Activated T-helper 17 cell treated with anti-CD3 and anti-CD28 coated beads, Interleukin-2, amount 50 U/mL, for 72 hours (primary cell): ENCODE measurements around the gene OGFRL1. TPM values are rescaled to one million over a fixed set of nuclear protein-coding genes. Genes with fewer than 3 reads are reported as not detected.
A peak's percentile ranks its signal among the peaks of the same experiment; 100 is the strongest.

ENCODE experiments used
- ATAC-seq: fragments of 150-1000 bp; cut with Tn5 transposase; replicated peaks from 2 replicates; pipeline ENCODE4 v1.10.0; 2021; ENCODE audit warnings: mild to moderate bottlenecking, moderate library complexity
- H3K27ac Mint-ChIP-seq: one replicate; pipeline ENCODE4 v1.8.0; 2022; ENCODE audit warnings: mixed read lengths
- H3K27me3 Mint-ChIP-seq: one replicate; pipeline ENCODE4 v1.8.0; 2022; ENCODE audit warnings: mixed read lengths
- H3K36me3 Mint-ChIP-seq: one replicate; pipeline ENCODE4 v1.8.0; 2022; ENCODE audit warnings: low read depth, mild to moderate bottlenecking, mixed read lengths
- H3K4me1 Mint-ChIP-seq: one replicate; pipeline ENCODE4 v1.8.0; 2022; ENCODE audit warnings: mixed read lengths
- H3K4me3 Mint-ChIP-seq: one replicate; pipeline ENCODE4 v1.8.0; 2022; ENCODE audit warnings: mild to moderate bottlenecking, mixed read lengths
- H3K9me3 Mint-ChIP-seq: one replicate; pipeline ENCODE4 v1.8.0; 2022; ENCODE audit warnings: mixed read lengths
- total RNA-seq, 2 donors: library from RNA; stranded (reverse); gene quantifications; one replicate each; pipeline ENCODE4 v1.2.3, GENCODE V29; 2022

OGFRL1 gene
- total RNA-seq: 1 to 10 TPM; 2.2 to 7.7 TPM

DNA sequence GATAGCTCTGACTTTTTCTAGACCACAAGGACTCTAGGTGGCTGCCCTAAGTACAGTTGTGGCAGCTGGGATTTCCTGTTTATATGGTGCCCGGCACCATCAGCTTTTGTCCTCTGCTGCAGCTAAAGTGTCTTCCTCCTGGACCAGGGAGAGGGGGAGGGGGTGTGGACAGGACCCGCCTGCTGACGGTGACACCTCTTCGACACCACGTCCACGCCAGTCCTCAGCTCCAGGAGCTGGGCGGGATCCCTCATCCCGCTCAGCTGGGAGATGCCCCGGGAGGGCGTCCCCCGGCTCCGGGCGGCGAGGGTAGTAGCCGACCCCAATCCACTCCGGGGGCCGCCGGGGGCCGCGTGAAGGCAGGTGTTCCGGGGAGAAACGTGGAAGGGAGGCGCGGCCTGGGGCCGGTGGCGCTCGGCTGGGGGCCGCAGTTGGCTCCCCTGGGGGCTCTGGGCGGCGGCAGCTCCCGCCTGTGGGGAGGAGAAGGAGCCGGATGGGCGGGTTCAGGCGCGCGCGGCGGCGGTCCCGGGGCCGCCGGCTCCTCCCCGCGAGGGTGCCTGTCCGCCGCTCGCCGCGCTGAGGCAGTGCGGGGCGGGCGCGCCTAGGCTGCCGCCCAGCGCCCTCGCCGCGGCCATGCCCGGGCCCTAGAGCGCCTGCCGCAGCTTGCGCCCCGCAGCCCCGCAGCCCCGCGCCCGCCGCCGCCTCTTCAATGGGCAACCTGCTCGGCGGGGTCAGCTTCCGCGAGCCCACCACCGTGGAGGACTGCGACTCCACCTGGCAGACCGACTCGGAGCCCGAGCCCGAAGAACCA, at the start of gene OGFRL1:
TSS of gene OGFRL1 (plus strand) at position 584 of the 811 bp plus-strand sequence. CDS start at position 710, 126 bp downstream.
- H3K27me3 Mint-ChIP-seq: no peaks in the 10 kb centered on the region
- peaks cover 3% of the 10 kb centered on the region for H3K36me3 Mint-ChIP-seq
- peaks cover 35% of the 10 kb centered on the region for H3K4me1 Mint-ChIP-seq
- no peaks in the 10 kb centered on the region for H3K9me3 Mint-ChIP-seq
- peak within 1 kb of the TSS; percentile 78 for H3K4me3 Mint-ChIP-seq
- peak within 1 kb of the TSS; percentile 67 for H3K27ac Mint-ChIP-seq
- peak; percentile 86 for ATAC-seq

DNA sequence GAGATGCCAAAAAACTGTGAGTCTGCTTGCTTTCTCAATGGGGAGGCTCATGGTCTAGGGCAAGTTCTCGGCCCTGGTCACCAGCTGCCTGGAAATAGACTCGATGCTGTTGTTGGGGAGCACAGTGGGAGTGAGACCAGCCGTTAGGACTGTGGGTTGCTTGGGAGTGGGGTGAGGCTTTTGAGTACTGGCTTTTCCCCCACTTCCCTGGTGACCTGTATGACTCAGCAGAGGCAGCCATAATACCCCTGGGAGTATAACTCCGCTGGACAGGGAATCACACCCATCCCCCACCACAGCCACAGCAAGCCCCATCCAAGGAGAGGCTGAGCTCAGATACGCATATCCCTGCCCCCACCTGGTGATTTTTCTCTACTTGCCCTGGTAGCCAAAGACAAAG, 48.9 kb upstream of the OGFRL1 start:
- peaks cover 12% of the 10 kb centered on the region for H3K27me3 Mint-ChIP-seq

GRCh38 chr6:71245265-71246049, 43.2 kb upstream of the OGFRL1 start:
- H3K27me3 Mint-ChIP-seq: no peaks in the 10 kb centered on the region
- H3K9me3 Mint-ChIP-seq: no peaks in the 10 kb centered on the region
- peaks cover 4% of the 10 kb centered on the region for H3K4me1 Mint-ChIP-seq
- H3K36me3 Mint-ChIP-seq: no peaks in the 10 kb centered on the region
- no peak for ATAC-seq
- no peak overlapping the region for H3K27ac Mint-ChIP-seq
- no peak overlapping the region for H3K4me3 Mint-ChIP-seq

More for the DNA sequence above, 48.9 kb upstream of the OGFRL1 start:
- H3K4me1 Mint-ChIP-seq: no peaks in the 10 kb centered on the region
- no peaks in the 10 kb centered on the region for H3K36me3 Mint-ChIP-seq
- H3K4me3 Mint-ChIP-seq: no peak overlapping the region
- no peaks in the 10 kb centered on the region for H3K9me3 Mint-ChIP-seq
- ATAC-seq: no peak
- no peak overlapping the region for H3K27ac Mint-ChIP-seq

DNA sequence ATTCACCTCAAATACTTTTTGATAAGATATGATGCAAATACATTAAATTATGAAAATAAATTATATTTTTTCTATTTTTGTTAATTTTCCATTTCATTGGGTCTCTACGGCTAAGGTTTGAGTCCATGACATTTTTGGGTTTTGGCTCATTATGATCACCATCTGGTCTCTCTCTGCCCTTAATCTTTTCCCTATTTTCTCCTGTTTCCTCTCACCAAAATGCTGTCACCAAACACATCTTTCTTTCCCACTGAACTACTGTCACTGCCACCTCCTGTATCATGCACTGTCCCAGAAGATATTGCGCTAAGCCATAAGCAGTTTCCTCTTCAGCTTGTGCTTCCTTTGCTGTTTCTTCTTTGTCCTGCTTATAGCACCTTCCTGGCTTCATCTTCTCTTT, 42.0 kb upstream of the OGFRL1 start:
- Mint-ChIP-seq H3K36me3 (no peaks in the 10 kb centered on the region), H3K27me3 (no peaks in the 10 kb centered on the region), H3K4me3 (no peak overlapping the region), H3K4me1 (peaks cover 4% of the 10 kb centered on the region), H3K9me3 (no peaks in the 10 kb centered on the region), H3K27ac (no peak overlapping the region)
- ATAC-seq: no peak

- H3K9me3 Mint-ChIP-seq: no peaks in the 10 kb centered on the region
- H3K36me3 Mint-ChIP-seq: no peaks in the 10 kb centered on the region
- no peak for ATAC-seq
- H3K4me3 Mint-ChIP-seq: no peak overlapping the region
- peaks cover 4% of the 10 kb centered on the region for H3K4me1 Mint-ChIP-seq
- H3K27me3 Mint-ChIP-seq: peaks cover 3% of the 10 kb centered on the region
- no peak overlapping the region for H3K27ac Mint-ChIP-seq
Measured at GRCh38 chr6:71248306-71248765, 40.3 kb upstream of the OGFRL1 start.

DNA sequence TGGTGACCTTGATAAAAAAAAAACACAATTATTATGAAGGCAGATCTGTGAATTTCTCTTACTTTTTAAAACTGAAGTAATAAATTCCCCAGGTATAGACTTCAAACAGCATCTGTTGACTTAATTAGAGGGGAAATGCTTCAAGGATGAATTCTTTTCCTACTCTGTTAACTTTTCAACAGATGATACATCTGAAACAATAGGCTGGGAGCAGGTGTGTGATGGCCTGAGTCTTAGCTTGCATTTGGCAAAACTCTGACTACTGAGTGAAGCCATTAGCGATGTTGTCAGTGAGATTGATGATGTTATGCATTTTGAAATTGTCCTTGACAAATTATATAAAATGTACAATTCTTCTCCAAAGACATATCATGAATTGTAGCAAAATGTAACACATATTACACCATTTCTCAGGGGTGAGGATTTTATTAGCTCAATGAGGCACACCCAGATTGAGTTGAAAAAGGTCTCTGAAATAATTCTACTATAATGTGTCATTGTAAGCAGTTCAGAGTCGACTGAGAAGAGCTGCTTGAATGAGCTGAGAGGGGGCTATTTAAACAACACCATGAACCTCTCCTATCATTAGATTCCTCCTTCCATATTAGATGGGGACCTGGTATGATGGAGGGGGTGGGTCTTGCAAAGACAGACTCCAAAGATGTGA, 39.6 kb upstream of the OGFRL1 start:
- Mint-ChIP-seq H3K27ac (no peak overlapping the region), H3K9me3 (no peaks in the 10 kb centered on the region), H3K27me3 (peaks cover 3% of the 10 kb centered on the region), H3K4me3 (no peak overlapping the region), H3K4me1 (peaks cover 4% of the 10 kb centered on the region), H3K36me3 (no peaks in the 10 kb centered on the region)
- no peak for ATAC-seq

GRCh38 chr6:71250099-71250602, 38.5 kb upstream of the OGFRL1 start:
- peaks cover 3% of the 10 kb centered on the region for H3K27me3 Mint-ChIP-seq
- H3K36me3 Mint-ChIP-seq: no peaks in the 10 kb centered on the region
- ATAC-seq: no peak
- H3K4me3 Mint-ChIP-seq: no peak overlapping the region
- H3K9me3 Mint-ChIP-seq: no peaks in the 10 kb centered on the region
- peaks cover 4% of the 10 kb centered on the region for H3K4me1 Mint-ChIP-seq
- H3K27ac Mint-ChIP-seq: no peak overlapping the region

GRCh38 chr6:71252410-71252809, 36.2 kb upstream of the OGFRL1 start:
- peaks cover 4% of the 10 kb centered on the region for H3K4me1 Mint-ChIP-seq
- H3K27me3 Mint-ChIP-seq: peaks cover 10% of the 10 kb centered on the region
- no peak overlapping the region for H3K27ac Mint-ChIP-seq
- no peak for ATAC-seq
- H3K36me3 Mint-ChIP-seq: no peaks in the 10 kb centered on the region
- no peak overlapping the region for H3K4me3 Mint-ChIP-seq
- no peaks in the 10 kb centered on the region for H3K9me3 Mint-ChIP-seq

GRCh38 chr6:71252960-71253359, 35.7 kb upstream of the OGFRL1 start:
- Mint-ChIP-seq H3K4me3 (no peak overlapping the region), H3K27ac (no peak overlapping the region), H3K4me1 (peaks cover 4% of the 10 kb centered on the region), H3K36me3 (no peaks in the 10 kb centered on the region), H3K27me3 (peaks cover 10% of the 10 kb centered on the region), H3K9me3 (no peaks in the 10 kb centered on the region)
- no peak for ATAC-seq

GRCh38 chr6:71254323-71254722, 34.3 kb upstream of the OGFRL1 start:
- Mint-ChIP-seq H3K4me1 (no peaks in the 10 kb centered on the region), H3K9me3 (no peaks in the 10 kb centered on the region), H3K4me3 (no peak overlapping the region), H3K36me3 (no peaks in the 10 kb centered on the region), H3K27me3 (peaks cover 10% of the 10 kb centered on the region), H3K27ac (no peak overlapping the region)
- no peak for ATAC-seq

DNA sequence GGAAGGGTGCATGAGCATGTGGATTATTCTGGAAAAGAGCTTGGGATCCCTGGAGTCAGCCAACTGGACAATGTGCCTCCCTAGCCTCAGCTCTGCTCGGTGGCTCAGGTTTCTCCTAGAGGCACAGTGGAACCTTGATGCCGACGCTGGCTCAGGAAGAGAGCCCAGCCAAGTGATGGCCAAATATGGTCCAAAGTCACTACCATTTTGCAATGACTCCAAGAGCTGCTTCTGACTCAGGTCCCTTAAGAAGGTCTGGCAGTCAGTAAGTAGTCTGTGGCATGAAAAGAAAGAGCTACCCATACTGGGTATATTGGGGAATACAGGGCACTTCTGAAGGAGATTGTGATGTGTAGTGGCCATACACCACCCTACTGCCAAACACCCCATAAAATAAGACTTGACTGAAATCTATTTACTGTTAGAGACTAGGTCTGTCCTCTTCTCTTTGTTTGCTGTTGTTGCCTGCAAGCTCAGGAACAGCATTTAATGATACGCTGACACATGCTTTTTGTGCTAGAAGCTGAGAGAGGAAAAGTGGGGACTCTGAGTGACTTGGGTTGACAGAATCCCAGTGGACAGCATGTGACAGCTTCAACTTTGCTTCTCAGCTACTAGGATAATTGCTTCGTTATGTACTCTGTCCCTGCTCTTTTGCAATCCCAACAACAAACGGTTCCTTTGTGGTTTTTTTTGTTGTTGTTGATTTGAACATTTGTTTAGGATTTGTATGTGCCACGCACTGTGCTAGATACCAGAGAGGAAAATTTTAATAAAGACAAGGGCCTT, 30.3 kb upstream of the OGFRL1 start:
- H3K4me1 Mint-ChIP-seq: no peaks in the 10 kb centered on the region
- H3K9me3 Mint-ChIP-seq: no peaks in the 10 kb centered on the region
- no peak overlapping the region for H3K4me3 Mint-ChIP-seq
- no peak overlapping the region for H3K27ac Mint-ChIP-seq
- H3K36me3 Mint-ChIP-seq: no peaks in the 10 kb centered on the region
- H3K27me3 Mint-ChIP-seq: peaks cover 14% of the 10 kb centered on the region
- no peak for ATAC-seq

GRCh38 chr6:71259888-71260604, 28.6 kb upstream of the OGFRL1 start:
- peaks cover 21% of the 10 kb centered on the region for H3K27me3 Mint-ChIP-seq
- H3K4me1 Mint-ChIP-seq: no peaks in the 10 kb centered on the region
- no peak for ATAC-seq
- no peak overlapping the region for H3K27ac Mint-ChIP-seq
- H3K4me3 Mint-ChIP-seq: no peak overlapping the region
- no peaks in the 10 kb centered on the region for H3K9me3 Mint-ChIP-seq
- H3K36me3 Mint-ChIP-seq: no peaks in the 10 kb centered on the region

DNA sequence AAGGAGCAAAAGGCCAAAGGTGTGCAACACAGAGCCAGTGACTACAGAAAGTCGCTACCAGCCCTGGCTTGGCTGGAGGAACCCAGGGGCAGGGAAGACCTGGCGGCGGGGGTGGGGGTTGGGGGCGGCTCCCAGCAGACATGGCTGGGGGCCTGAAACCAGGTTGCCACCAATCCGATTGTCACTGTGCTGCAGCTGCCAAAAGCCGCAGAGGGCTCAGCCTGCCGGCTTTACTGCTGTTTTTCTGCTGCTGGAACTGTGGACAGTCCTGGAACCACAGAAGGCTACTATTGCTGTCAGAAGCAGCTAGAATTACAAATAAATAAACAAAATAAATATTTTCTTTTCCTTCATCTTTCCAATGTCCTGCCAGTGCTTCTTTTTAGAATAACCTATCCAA, 25.7 kb upstream of the OGFRL1 start:
- ATAC-seq: no peak
- Mint-ChIP-seq H3K36me3 (no peaks in the 10 kb centered on the region), H3K27me3 (peaks cover 14% of the 10 kb centered on the region), H3K27ac (no peak overlapping the region), H3K4me3 (no peak overlapping the region), H3K9me3 (no peaks in the 10 kb centered on the region), H3K4me1 (no peaks in the 10 kb centered on the region)
